ENCODE data around the gene CCDC200. TPM values are rescaled to one million over a fixed set of nuclear protein-coding genes. Genes with fewer than 3 reads are reported as not detected.

CCDC200 gene
- 0.23 TPM in 1 of 2 replicates, not detected in the other for total RNA-seq (2014; rRNA removed; shearing (Covaris generic))

GRCh38 chr17:43228020-43228782 is at the start of gene CCDC200:
Gene CCDC200 (minus strand): TSS chr17:43228623. CDS start chr17:43228554, 69 bp downstream.

GRCh38 chr17:43233877-43234276 is 5.5 kb upstream of the CCDC200 start, which contains the start of gene RNU2-1:
Gene RNU2-1 (minus strand): TSS chr17:43233977.

GRCh38 chr17:43211480-43212402 is 16.7 kb downstream of the CCDC200 start, which contains the start of gene TMEM106A:
Gene TMEM106A (plus strand): TSS chr17:43211875. CDS start chr17:43213042, 1,167 bp downstream.

Small RNA genes lying within 50 kb of the gene (small RNA-seq; reads per million reads assigned to genes)
- gene RF00004 (not detected), gene RNU2-1 (not detected)

Other genes with a start within 250 kb of the CCDC200 start
- 0.30 and 0.69 TPM in 2 replicates for gene PTGES3L, start 248.5 kb downstream of the CCDC200 start, total RNA-seq (2014; rRNA removed; shearing (Covaris generic))
- gene RUNDC1, start 248.1 kb downstream of the CCDC200 start, total RNA-seq (2014; rRNA removed; shearing (Covaris generic)), result 13.0 and 14.3 TPM in 2 replicates
- gene RPL27, start 230.2 kb downstream of the CCDC200 start, total RNA-seq (2014; rRNA removed; shearing (Covaris generic)), result 1,972 and 1,977 TPM in 2 replicates
- gene IFI35, start 221.8 kb downstream of the CCDC200 start, total RNA-seq (2014; rRNA removed; shearing (Covaris generic)), result 59.1 and 62.8 TPM in 2 replicates
- gene VAT1, start 206.2 kb downstream of the CCDC200 start, total RNA-seq (2014; rRNA removed; shearing (Covaris generic)), result 93.3 and 111 TPM in 2 replicates
- 0.21 TPM in 1 of 2 replicates, not detected in the other for gene RND2, start 203.4 kb downstream of the CCDC200 start, total RNA-seq (2014; rRNA removed; shearing (Covaris generic))
- gene BRCA1, start 103.3 kb downstream of the CCDC200 start, total RNA-seq (2014; rRNA removed; shearing (Covaris generic)), result 57.7 and 57.8 TPM in 2 replicates
- 82.3 and 83.6 TPM in 2 replicates for gene NBR1, start 57.4 kb downstream of the CCDC200 start, total RNA-seq (2014; rRNA removed; shearing (Covaris generic))
- 2.0 and 2.3 TPM in 2 replicates for gene TMEM106A, start 16.7 kb downstream of the CCDC200 start, total RNA-seq (2014; rRNA removed; shearing (Covaris generic))
- not detected in 2 replicates for gene RNU2-1, start 5.4 kb upstream of the CCDC200 start, total RNA-seq (2014; rRNA removed; shearing (Covaris generic))
- gene ARL4D, start 170.4 kb upstream of the CCDC200 start, total RNA-seq (2014; rRNA removed; shearing (Covaris generic)), result 16.9 and 22.3 TPM in 2 replicates

Data from A375 (cell line).